K562 (cell line): ENCODE data around the gene KMT2D. TPM values are rescaled to one million over a fixed set of nuclear protein-coding genes. Genes with fewer than 3 reads are reported as not detected.

Experiments used
- CBX2 ChIP-seq: fragments of 200-600 bp; sonication (generic); IDR thresholded peaks from one replicate; pipeline ENCODE4 v1.6.1; 2012; ENCODE audit warnings: mild to moderate bottlenecking, low read length, inconsistent platforms; ENCODE audit not compliant: insufficient read depth, poor library complexity, severe bottlenecking
- CLOCK ChIP-seq: fragments of 250-450 bp; sonication (Bioruptor Pico); IDR thresholded peaks from 2 replicates; pipeline ENCODE4 v1.4.0; 2020; ENCODE audit warnings: mild to moderate bottlenecking, moderate library complexity, borderline replicate concordance
- CREM ChIP-seq: IDR thresholded peaks from 2 replicates; pipeline ENCODE4 v1.6.1; 2014; ENCODE audit warnings: antibody characterized with exemption, low read depth
- ESRRB ChIP-seq: fragments of 250-450 bp; sonication (Bioruptor Pico); IDR thresholded peaks from 2 replicates; pipeline ENCODE4 v1.5.0; 2020; ENCODE audit warnings: mild to moderate bottlenecking, moderate library complexity, borderline replicate concordance
- ETV1 ChIP-seq: fragments of 450-650 bp; conservative IDR thresholded peaks from 2 replicates; pipeline ENCODE4 v1.6.1; 2016; ENCODE audit warnings: missing genetic modification characterization, control low read depth, low read depth, missing compliant biosample characterization
- ETV5 ChIP-seq: sonication (generic); formaldehyde crosslinking; IDR thresholded peaks from 2 replicates; pipeline ENCODE4 v1.4.0; 2020; ENCODE audit warnings: low read depth, mild to moderate bottlenecking, missing genetic modification reagents
- ETV6 ChIP-seq, 3 experiments: fragments of 150-350 bp in 1 of 3; sonication (generic) in 1 of 3; formaldehyde crosslinking in 1 of 3; IDR thresholded peaks; 2 replicates each; pipeline versions ENCODE4 v1.6.1 to v1.8.0; 2014 to 2022; ENCODE audit warnings: borderline replicate concordance in 2 of 3, low read depth in 2 of 3, antibody characterized with exemption in 1 of 3, low read length in 1 of 3, mild to moderate bottlenecking in 1 of 3, missing genetic modification reagents in 1 of 3
- GABPB1 ChIP-seq: sonication (generic); formaldehyde crosslinking; IDR thresholded peaks from 2 replicates; pipeline ENCODE4 v1.8.0; 2022; ENCODE audit warnings: mild to moderate bottlenecking, missing genetic modification reagents
- HBP1 ChIP-seq: fragments of 450-650 bp; formaldehyde crosslinking; IDR thresholded peaks from 2 replicates; pipeline ENCODE4 v1.4.0; 2022; ENCODE audit warnings: missing genetic modification characterization
- HMGXB4 ChIP-seq: sonication (generic); formaldehyde crosslinking; IDR thresholded peaks from 2 replicates; pipeline ENCODE4 v1.8.1; 2023; ENCODE audit warnings: mild to moderate bottlenecking, missing genetic modification reagents
- NCOR1 ChIP-seq: fragments of 450-650 bp; IDR thresholded peaks from 2 replicates; pipeline ENCODE4 v1.6.1; 2016; ENCODE audit warnings: mild to moderate bottlenecking, moderate library complexity
- POU5F1 ChIP-seq: fragments of 150-350 bp; IDR thresholded peaks from 2 replicates; pipeline ENCODE4 v1.6.1; 2014; ENCODE audit warnings: borderline replicate concordance, low read length, low read depth, mild to moderate bottlenecking; ENCODE audit not compliant: partially characterized antibody
- RB1 ChIP-seq: fragments of 450-650 bp; IDR thresholded peaks from 2 replicates; pipeline ENCODE4 v1.6.1; 2017; ENCODE audit warnings: low read depth, mild to moderate bottlenecking
- XRCC4 ChIP-seq: IDR thresholded peaks from one replicate; pipeline ENCODE4 v1.6.1; 2011; ENCODE audit not compliant: insufficient read depth, insufficient read length; ENCODE audit errors: extremely low read depth
- XRCC5 ChIP-seq: fragments of 200-400 bp; formaldehyde crosslinking; IDR thresholded peaks from 2 replicates; pipeline ENCODE4 v1.6.1; 2017; ENCODE audit warnings: low read depth, mild to moderate bottlenecking, low read length
- YY1 ChIP-seq, 3 experiments: IDR thresholded peaks; 2 replicates each; pipeline ENCODE4 v1.6.1; 2011; ENCODE audit warnings: low read length in 2 of 3, mild to moderate bottlenecking in 2 of 3, moderate library complexity in 2 of 3, borderline replicate concordance in 1 of 3, control low read depth in 1 of 3, low read depth in 1 of 3; ENCODE audit not compliant: insufficient read depth in 3 of 3, insufficient replicate concordance in 2 of 3, control insufficient read depth in 1 of 3, insufficient read length in 1 of 3; ENCODE audit errors: extremely low read depth in 1 of 3
- ZBTB33 ChIP-seq: sonication (generic); formaldehyde crosslinking; IDR thresholded peaks from 2 replicates; pipeline ENCODE4 v1.8.1; 2023; ENCODE audit warnings: mild to moderate bottlenecking, missing genetic modification reagents
- ZNF217 ChIP-seq: sonication (generic); formaldehyde crosslinking; IDR thresholded peaks from 2 replicates; pipeline ENCODE4 v1.8.0; 2022; ENCODE audit warnings: mild to moderate bottlenecking, missing genetic modification reagents
- ZNF354B ChIP-seq: fragments of 250-450 bp; sonication (Bioruptor Pico); IDR thresholded peaks from 2 replicates; pipeline ENCODE4 v1.4.0; 2020
- polyA plus RNA-seq, 8 experiments: library from polyadenylated mRNA; depleted of rRNA in 4 of 8; stranded (reverse) in 5 of 8; unstranded in 3 of 8; fragments of >200 nt; fragmentation: Nextera tagmentation in 2 of 8; fragmentation: Illumina TruSeq in 1 of 8; extraction: Ambion mirVana in 2 of 8; extraction: Trizol in 1 of 8; gene quantifications; 2 replicates each; pipeline versions ENCODE4 v1.2.1 to v1.2.3, GENCODE V29; 2011 to 2014; ENCODE audit warnings: inconsistent platforms in 1 of 8, missing spikeins in 1 of 8
- total RNA-seq, 7 experiments: library from RNA; depleted of rRNA in 6 of 7; stranded (reverse); fragments of >200 nt in 6 of 7; fragmentation: Illumina TruSeq in 2 of 7; extraction: Trizol in 2 of 7; gene quantifications; 2 replicates each; pipeline versions ENCODE4 v1.2.1 to v1.2.3, GENCODE V29; 2011 to 2021; ENCODE audit warnings: low replicate concordance in 1 of 7

The KMT2D gene
- total and polyA plus RNA-seq, 9 of the 15 experiments (the other 6 are each of a cell fraction or from before 2014, with no cell fraction given): 0.22 to 93.7 (median 13.7) TPM

- no peak for TF ChIP-seq POU5F1
- TF ChIP-seq GABPB1 (CRISPR knock-in tag): 0 out of 2 replicates have a peak, but pooled peaks have one; percentile 48
- TF ChIP-seq XRCC5: peak; percentile 86
- TF ChIP-seq ETV6 (IDR thresholded peaks at IDR 0.05; ENCODE audit: borderline replicate concordance in 1 of 2, low read depth in 2 of 2, low read length in 1 of 2): no peak
- TF ChIP-seq ETV6 (CRISPR knock-in tag; IDR thresholded peaks at IDR 0.05; ENCODE audit: borderline replicate concordance): no peak
- no peak for TF ChIP-seq ESRRB (CRISPR knock-in tag)
- TF ChIP-seq ZNF354B (CRISPR knock-in tag): no peak
- TF ChIP-seq NCOR1: no peak
- TF ChIP-seq ETV5 (CRISPR knock-in tag): peak; percentile 72; the same call in 1 of the 2 replicates
- no peak for TF ChIP-seq CBX2
- peak; percentile 47; the same call in 1 of the 2 replicates for TF ChIP-seq CREM
- TF ChIP-seq RB1: no peak; the same call in 1 of the 2 replicates
- TF ChIP-seq CLOCK (CRISPR knock-in tag): no peak
- TF ChIP-seq ZNF217 (CRISPR knock-in tag): no peak
- TF ChIP-seq XRCC4: no peak
- TF ChIP-seq HBP1 (CRISPR knock-in tag): 0 out of 2 replicates have a peak, but pooled peaks have one; percentile 8
- TF ChIP-seq ETV1: peak; percentile 41; the same call in 1 of the 2 replicates
- peak in 1 of 3 experiments; percentile 13 for TF ChIP-seq YY1 (IDR thresholded peaks at IDR 0.05; ENCODE audit: borderline replicate concordance in 1 of 3, control insufficient read depth in 1 of 3, extremely low read depth in 1 of 3, insufficient read depth in 3 of 3, insufficient read length in 1 of 3, insufficient replicate concordance in 2 of 3, low read depth in 1 of 3, low read length in 2 of 3)
- TF ChIP-seq HMGXB4: no peak
- peak; percentile 98 for TF ChIP-seq ZBTB33 (CRISPR knock-in tag)
Observed at GRCh38 chr12:49043856-49044258, 16.7 kb downstream of the KMT2D start (continued).
